ENCODE data around the gene LARP7.

DNA sequence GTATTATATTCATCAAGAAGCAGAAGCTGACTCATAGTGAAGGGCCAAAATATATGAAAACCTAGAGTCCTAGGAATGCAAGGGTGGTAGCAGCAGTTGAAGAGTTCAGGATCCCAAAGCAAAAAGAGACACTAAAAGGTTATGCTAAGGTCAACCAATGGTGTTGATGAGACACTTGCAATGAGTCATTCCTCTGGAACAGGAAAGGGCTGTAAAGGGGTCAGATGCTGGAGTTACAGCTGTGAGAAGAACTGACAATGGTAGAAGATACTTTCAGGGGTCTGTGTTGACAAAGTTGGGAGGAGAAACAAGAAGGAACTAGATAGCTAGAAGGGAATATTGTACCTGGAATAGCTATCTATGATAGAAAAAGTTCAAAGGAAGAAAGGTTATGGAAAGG, 47.7 kb upstream of the LARP7 start:
- TF ChIP-seq YY1 (IDR thresholded peaks at IDR 0.05; ENCODE audit: insufficient read depth, insufficient read length), result no peak
- no peak for TF ChIP-seq ZNF274 (IDR thresholded peaks at IDR 0.05; ENCODE audit: low read depth, low read length)

Data from NT2/D1 (cell line).